Trophoblast cell (in vitro differentiated cells and primary cell): ENCODE data around the gene RPIA.

Experiments used
- DNase-seq, 2 donors: peaks; one replicate each; pipeline ENCODE4 v3.0.0-alpha.2; 2016
- H2AFZ ChIP-seq: 2 replicates; pipeline ENCODE4 v1.6.1; 2013; ENCODE audit warnings: low read length, moderate library complexity, mild to moderate bottlenecking; ENCODE audit not compliant: insufficient read depth, poor library complexity
- H2AK5ac ChIP-seq: 2 replicates; pipeline ENCODE4 v1.6.1; 2013; ENCODE audit warnings: mild to moderate bottlenecking, low read length
- H2BK120ac ChIP-seq: 2 replicates; pipeline ENCODE4 v1.6.1; 2013; ENCODE audit warnings: low read length, mild to moderate bottlenecking, moderate library complexity; ENCODE audit not compliant: insufficient read depth, poor library complexity
- H2BK12ac ChIP-seq: 2 replicates; pipeline ENCODE4 v1.6.1; 2013; ENCODE audit warnings: mild to moderate bottlenecking, low read length, moderate library complexity
- H2BK5ac ChIP-seq: 2 replicates; pipeline ENCODE4 v1.6.1; 2013; ENCODE audit warnings: low read length, low read depth, moderate library complexity, mild to moderate bottlenecking; ENCODE audit not compliant: poor library complexity
- H3K14ac ChIP-seq: 2 replicates; pipeline ENCODE4 v1.6.1; 2013; ENCODE audit warnings: mild to moderate bottlenecking, low read length
- H3K18ac ChIP-seq: 2 replicates; pipeline ENCODE4 v1.6.1; 2013; ENCODE audit warnings: mild to moderate bottlenecking, low read length
- H3K23ac ChIP-seq: 2 replicates; pipeline ENCODE4 v1.6.1; 2013; ENCODE audit warnings: low read length
- H3K27ac ChIP-seq: 2 replicates; pipeline ENCODE4 v1.5.1; 2013; ENCODE audit warnings: low read depth, mild to moderate bottlenecking, inconsistent platforms, low read length, moderate library complexity
- H3K27me3 ChIP-seq: 2 replicates; pipeline ENCODE4 v1.6.1; 2013; ENCODE audit warnings: inconsistent platforms, mild to moderate bottlenecking, low read length, moderate library complexity; ENCODE audit not compliant: insufficient read depth
- H3K36me3 ChIP-seq, 2 experiments: 1 replicate in 1 of 2; 2 replicates in 1 of 2; pipeline ENCODE4 v1.6.1; 2013; ENCODE audit warnings: low read length in 2 of 2, mild to moderate bottlenecking in 2 of 2, moderate library complexity in 1 of 2; ENCODE audit not compliant: insufficient read depth in 2 of 2, control insufficient read depth in 1 of 2
- H3K4ac ChIP-seq: 2 replicates; pipeline ENCODE4 v1.6.1; 2013; ENCODE audit warnings: low read depth, mild to moderate bottlenecking, low read length, moderate library complexity
- H3K4me1 ChIP-seq, 2 experiments: 1 replicate in 1 of 2; 2 replicates in 1 of 2; pipeline ENCODE4 v1.6.1; 2013; ENCODE audit warnings: low read length in 2 of 2, mild to moderate bottlenecking in 2 of 2, moderate library complexity in 1 of 2; ENCODE audit not compliant: insufficient read depth in 2 of 2, control insufficient read depth in 1 of 2
- H3K4me2 ChIP-seq: 2 replicates; pipeline ENCODE4 v1.6.1; 2013; ENCODE audit warnings: inconsistent platforms, mild to moderate bottlenecking, low read length, moderate library complexity
- H3K4me3 ChIP-seq: 2 replicates; pipeline ENCODE4 v1.5.1; 2013; ENCODE audit warnings: mild to moderate bottlenecking, low read depth, low read length, inconsistent platforms
- H3K79me1 ChIP-seq: one replicate; pipeline ENCODE4 v1.6.1; 2013; ENCODE audit warnings: low read length
- H3K79me2 ChIP-seq: 2 replicates; pipeline ENCODE4 v1.6.1; 2013; ENCODE audit warnings: low read length, mild to moderate bottlenecking; ENCODE audit not compliant: control insufficient read depth, insufficient read depth, poor library complexity
- H3K9ac ChIP-seq: 2 replicates; pipeline ENCODE4 v1.6.1; 2013; ENCODE audit warnings: mild to moderate bottlenecking, low read length
- H3K9me3 ChIP-seq: 2 replicates; pipeline ENCODE4 v1.6.1; 2013; ENCODE audit warnings: low read depth, mild to moderate bottlenecking, control low read depth, inconsistent platforms, low read length; ENCODE audit not compliant: insufficient read depth
- H4K12ac ChIP-seq: 2 replicates; pipeline ENCODE4 v1.6.1; 2013; ENCODE audit warnings: low read depth, mild to moderate bottlenecking, low read length, moderate library complexity
- H4K8ac ChIP-seq: 2 replicates; pipeline ENCODE4 v1.6.1; 2013; ENCODE audit warnings: low read depth, mild to moderate bottlenecking, low read length, moderate library complexity
- H4K91ac ChIP-seq: one replicate; pipeline ENCODE4 v1.6.1; 2013; ENCODE audit warnings: low read depth, mild to moderate bottlenecking, low read length, moderate library complexity
- WGBS: extraction: QIAGEN DNeasy Blood & Tissue Kit; methylation state at CpG from one replicate; pipeline ENCODE4 v1.1.7; 2013; ENCODE audit warnings: missing lambda C conversion rate; ENCODE audit not compliant: insufficient read length, insufficient coverage; ENCODE audit errors: extremely low coverage; 5-methylcytosine and 5-hydroxymethylcytosine counted together

RPIA gene

DNA sequence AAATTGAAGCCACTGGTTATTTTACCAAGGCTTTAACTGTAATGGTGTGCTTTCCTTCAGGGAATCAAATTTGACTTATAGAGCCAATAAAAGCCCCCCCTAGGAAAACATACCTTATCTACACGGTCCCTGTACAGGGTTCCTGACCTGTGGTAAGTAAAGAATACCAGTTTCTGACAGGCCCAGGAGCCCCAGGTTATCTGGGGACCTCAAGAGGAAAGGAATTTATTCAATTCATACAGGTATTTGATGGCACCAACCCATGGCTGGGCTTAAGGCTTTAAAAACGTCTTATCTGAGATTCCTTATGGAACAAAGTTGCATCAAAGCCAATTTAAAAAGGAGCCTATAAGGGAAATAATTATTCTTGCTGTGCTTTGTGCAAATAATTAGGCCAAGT, 7.0 kb upstream of the RPIA start:
- Histone ChIP-seq H3K36me3 (no peaks in the 10 kb centered on the region), H3K4me2 (no peak overlapping the region), H3K23ac (no peak overlapping the region), H3K14ac (no peak overlapping the region), H3K79me1 (no peaks in the 10 kb centered on the region), H2AFZ (no peak overlapping the region), H3K4me3 (no peak overlapping the region), H4K8ac (no peak overlapping the region), H3K18ac (no peak overlapping the region), H3K27ac (no peak overlapping the region), H3K9me3 (peaks cover 8% of the 10 kb centered on the region), H3K4me1 (no peaks in the 10 kb centered on the region), H3K79me2 (no peaks in the 10 kb centered on the region), H3K27me3 (no peaks in the 10 kb centered on the region), H2AK5ac (no peak overlapping the region), H4K91ac (no peak overlapping the region), H2BK120ac (no peak overlapping the region), H3K4ac (no peak overlapping the region), H3K9ac (no peak overlapping the region), H2BK12ac (no peak overlapping the region), H4K12ac (no peak overlapping the region), H2BK5ac (no peak overlapping the region)
- no peak for DNase-seq
- no CpG with 5 or more reads among the region's 2 CpGs for WGBS

- H3K4me1 ChIP-seq = peaks cover 5 to 7% of the 10 kb centered on the region in 2 experiments
- no CpG with 5 or more reads among the region's 4 CpGs for WGBS
Measured at GRCh38 chr2:88686320-88686719, 5.2 kb upstream of the RPIA start.

GRCh38 chr2:88687384-88687783, 4.1 kb upstream of the RPIA start:
- H3K18ac ChIP-seq = no peak overlapping the region
- no peak for DNase-seq
- H3K9me3 ChIP-seq = peaks cover 5% of the 10 kb centered on the region
- H3K4me2 ChIP-seq = no peak overlapping the region
- H3K27ac ChIP-seq = no peak overlapping the region
- H3K27me3 ChIP-seq = no peaks in the 10 kb centered on the region
- no peak overlapping the region for H3K4ac ChIP-seq
- no peak overlapping the region for H2AK5ac ChIP-seq
- peaks cover 4% of the 10 kb centered on the region for H3K79me2 ChIP-seq
- no peak overlapping the region for H4K91ac ChIP-seq
- H3K9ac ChIP-seq = no peak overlapping the region
- no peak overlapping the region for H2AFZ ChIP-seq
- H3K14ac ChIP-seq = no peak overlapping the region
- peaks cover 5 to 7% of the 10 kb centered on the region in 2 experiments for H3K4me1 ChIP-seq
- peaks cover 3% of the 10 kb centered on the region for H3K79me1 ChIP-seq
- H4K8ac ChIP-seq = no peak overlapping the region
- H3K23ac ChIP-seq = no peak overlapping the region
- no peak overlapping the region for H3K4me3 ChIP-seq
- H2BK5ac ChIP-seq = no peak overlapping the region
- H2BK12ac ChIP-seq = no peak overlapping the region
- no peak overlapping the region for H4K12ac ChIP-seq
- no peaks in the 10 kb centered on the region for H3K36me3 ChIP-seq
- no peak overlapping the region for H2BK120ac ChIP-seq

More at GRCh38 chr2:88686320-88686719, 5.2 kb upstream of the RPIA start:
- Histone ChIP-seq H2BK12ac (no peak overlapping the region), H3K9ac (no peak overlapping the region), H3K27ac (no peak overlapping the region), H3K79me2 (no peaks in the 10 kb centered on the region), H3K4ac (no peak overlapping the region), H2BK5ac (no peak overlapping the region), H4K12ac (no peak overlapping the region), H3K79me1 (peaks cover 3% of the 10 kb centered on the region), H3K4me3 (no peak overlapping the region), H2AK5ac (no peak overlapping the region), H3K4me2 (no peak overlapping the region), H3K23ac (no peak overlapping the region), H4K91ac (no peak overlapping the region), H2AFZ (no peak overlapping the region), H3K14ac (no peak overlapping the region), H3K9me3 (peaks cover 6% of the 10 kb centered on the region), H3K36me3 (no peaks in the 10 kb centered on the region), H3K18ac (no peak overlapping the region), H4K8ac (no peak overlapping the region), H2BK120ac (no peak overlapping the region), H3K27me3 (no peaks in the 10 kb centered on the region)
- no peak for DNase-seq

DNA sequence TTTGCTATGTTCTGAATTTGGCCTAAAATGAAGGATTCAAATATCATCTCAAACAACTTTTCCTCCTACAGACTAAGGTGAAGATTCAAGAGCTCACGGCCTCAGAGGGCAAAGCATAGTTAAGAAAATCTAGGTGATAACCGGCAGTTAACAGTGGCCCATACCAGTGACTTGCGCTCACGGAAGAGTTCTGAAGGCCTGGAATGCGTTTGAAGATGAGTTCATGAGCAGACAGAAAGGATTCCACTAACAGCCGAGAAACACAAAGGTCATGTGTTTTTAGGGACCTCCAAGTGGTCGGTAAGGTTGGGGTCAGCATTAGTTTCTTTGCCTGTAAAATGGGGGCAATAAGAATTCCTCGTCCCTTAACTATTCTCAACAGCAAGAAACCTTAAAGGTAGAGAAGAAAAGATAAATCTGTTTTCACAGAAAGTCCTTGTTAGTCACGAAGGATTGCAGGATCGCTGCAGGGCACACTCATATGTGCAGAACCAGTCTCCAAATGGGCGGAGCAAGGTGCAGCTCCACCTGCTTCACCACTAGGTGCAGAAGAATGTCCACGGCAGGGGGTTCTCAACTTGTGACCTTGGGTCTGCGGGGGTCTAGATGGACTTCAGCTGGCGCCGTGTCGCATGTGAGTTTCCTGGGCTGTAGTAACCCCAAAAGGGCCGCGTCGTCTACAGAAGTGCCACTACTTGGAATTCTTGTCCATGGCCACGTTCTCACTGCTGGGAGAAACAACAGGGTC, 708 bp upstream of the RPIA start:
- Histone ChIP-seq H2AFZ (peak overlapping the region; percentile 82), H3K23ac (no peak overlapping the region)
- no CpG with 5 or more reads among the region's 20 CpGs for WGBS

More for the DNA sequence above, 708 bp upstream of the RPIA start:
- no peaks in the 10 kb centered on the region for H3K27me3 ChIP-seq
- peak overlapping the region; percentile 48 for H3K18ac ChIP-seq
- H3K79me2 ChIP-seq = peaks cover 6% of the 10 kb centered on the region
- peak overlapping the region; percentile 89 for H4K8ac ChIP-seq
- peak overlapping the region; percentile 52 for H2BK120ac ChIP-seq
- peak overlapping the region; percentile 52 for H4K91ac ChIP-seq
- H2BK12ac ChIP-seq = no peak overlapping the region
- H3K4me2 ChIP-seq = peak overlapping the region; percentile 83
- H3K4ac ChIP-seq = peak overlapping the region; percentile 29
- H3K4me3 ChIP-seq = peak overlapping the region; percentile 78
- peak overlapping the region; percentile 25 for H2BK5ac ChIP-seq
- H4K12ac ChIP-seq = peak overlapping the region; percentile 78
- H3K9ac ChIP-seq = peak overlapping the region; percentile 82
- peak overlapping the region; percentile 47 for H3K14ac ChIP-seq
- no peaks in the 10 kb centered on the region for H3K36me3 ChIP-seq
- peak overlapping the region; percentile 55 for H3K27ac ChIP-seq
- peaks cover 3% of the 10 kb centered on the region for H3K79me1 ChIP-seq
- peak overlapping the region; percentile 7 for H2AK5ac ChIP-seq
- peak; percentile 86 to 90 for DNase-seq
- H3K9me3 ChIP-seq = peaks cover 2% of the 10 kb centered on the region
- peaks cover 5 to 10% of the 10 kb centered on the region in 2 experiments for H3K4me1 ChIP-seq
